IMR-90 (cell line): ENCODE data around the gene TEAD4. TPM values are rescaled to one million over a fixed set of nuclear protein-coding genes. Genes with fewer than 3 reads are reported as not detected.

Experiments used
- ATAC-seq: fragments of 200-7000 bp; cut with Tn5 transposase; 2 replicates; pipeline ENCODE4 v1.9.1; 2020; ENCODE audit warnings: low read depth, mild to moderate bottlenecking, moderate library complexity
- BruUV-seq: library from RNA; stranded (reverse); fragments of 400-500 nt; replicated peaks from 2 replicates; lab custom pipeline; 2021; lab: Mats Ljungman, UMichigan
- CTCF ChIA-PET: fragments of 300-600 bp; formaldehyde crosslinking; extraction: SDS; loops from one replicate; lab custom pipeline; 2021; ENCODE audit warnings: antibody characterized with exemption; lab: Yijun Ruan, JAX
- POLR2A ChIA-PET: fragments of 300-600 bp; sonication (Branson Sonifier 250); formaldehyde crosslinking; loops from one replicate; lab custom pipeline; 2022; ENCODE audit warnings: antibody characterized with exemption; ENCODE audit not compliant: unreplicated experiment; lab: Charles Lee
- DNase-seq: peaks from one replicate; pipeline ENCODE4 v3.0.0; 2013
- H2AFZ ChIP-seq: replicated peaks from 2 replicates; pipeline ENCODE3; 2013; ENCODE audit warnings: low read length, mild to moderate bottlenecking; ENCODE audit not compliant: poor library complexity
- H2AK5ac ChIP-seq: 2 replicates; pipeline ENCODE4 v1.6.1; 2013; ENCODE audit warnings: low read depth, low read length, inconsistent platforms
- H2AK9ac ChIP-seq: replicated peaks from 2 replicates; pipeline ENCODE3; 2013; ENCODE audit warnings: mild to moderate bottlenecking, low read depth, low read length, moderate library complexity; ENCODE audit not compliant: poor library complexity
- H2BK120ac ChIP-seq: 2 replicates; pipeline ENCODE4 v1.6.1; 2013; ENCODE audit warnings: low read depth, low read length, inconsistent platforms
- H2BK15ac ChIP-seq: 3 replicates; pipeline ENCODE4 v1.6.1; 2013; ENCODE audit warnings: low read depth, low read length, inconsistent platforms
- H2BK20ac ChIP-seq: 2 replicates; pipeline ENCODE4 v1.6.1; 2013; ENCODE audit warnings: low read depth, mild to moderate bottlenecking, inconsistent platforms, low read length, moderate library complexity
- H2BK5ac ChIP-seq: 2 replicates; pipeline ENCODE4 v1.6.1; 2013; ENCODE audit warnings: mild to moderate bottlenecking, low read depth, low read length, inconsistent platforms; ENCODE audit not compliant: poor library complexity, severe bottlenecking
- H3K14ac ChIP-seq: replicated peaks from 2 replicates; pipeline ENCODE4 v1.6.1; 2013; ENCODE audit warnings: low read depth, low read length, inconsistent platforms
- H3K18ac ChIP-seq: 2 replicates; pipeline ENCODE4 v1.6.1; 2013; ENCODE audit warnings: low read depth, low read length, control low read depth
- H3K23ac ChIP-seq: 2 replicates; pipeline ENCODE4 v1.6.1; 2013; ENCODE audit warnings: low read depth, low read length, inconsistent platforms
- H3K27ac ChIP-seq: 2 replicates; pipeline ENCODE4 v1.5.1; 2013; ENCODE audit warnings: mild to moderate bottlenecking, control low read depth, low read length; ENCODE audit not compliant: insufficient read depth
- H3K27me3 ChIP-seq: 2 replicates; pipeline ENCODE4 v1.6.1; 2013; ENCODE audit warnings: low read length; ENCODE audit not compliant: control insufficient read depth, insufficient read depth
- H3K36me3 ChIP-seq: 2 replicates; pipeline ENCODE4 v1.6.1; 2013; ENCODE audit warnings: low read length, mixed read lengths; ENCODE audit not compliant: control insufficient read depth, insufficient read depth
- H3K4ac ChIP-seq: 2 replicates; pipeline ENCODE4 v1.6.1; 2013; ENCODE audit warnings: low read depth, low read length, inconsistent platforms
- H3K4me1 ChIP-seq: 2 replicates; pipeline ENCODE4 v1.6.1; 2013; ENCODE audit warnings: low read length, mixed read lengths; ENCODE audit not compliant: control insufficient read depth, insufficient read depth
- H3K4me2 ChIP-seq: 2 replicates; pipeline ENCODE4 v1.6.1; 2013; ENCODE audit warnings: low read depth, mild to moderate bottlenecking, control low read depth, low read length, moderate library complexity
- H3K4me3 ChIP-seq: 2 replicates; pipeline ENCODE4 v1.5.1; 2013; ENCODE audit warnings: low read depth, mild to moderate bottlenecking, control low read depth, low read length, moderate library complexity; ENCODE audit not compliant: insufficient read depth
- H3K56ac ChIP-seq: 2 replicates; pipeline ENCODE4 v1.6.1; 2013; ENCODE audit warnings: low read length, inconsistent platforms; ENCODE audit not compliant: insufficient read depth; ENCODE audit errors: extremely low read depth
- H3K79me1 ChIP-seq, 2 experiments: 2 replicates each; pipeline ENCODE4 v1.6.1; 2013; ENCODE audit warnings: low read length in 2 of 2, inconsistent platforms in 1 of 2, low read depth in 1 of 2
- H3K9ac ChIP-seq: 2 replicates; pipeline ENCODE4 v1.6.1; 2013; ENCODE audit warnings: low read depth, low read length, control low read depth
- H3K9me1 ChIP-seq: 2 replicates; pipeline ENCODE4 v1.6.1; 2013; ENCODE audit warnings: low read length, inconsistent platforms; ENCODE audit not compliant: insufficient read depth
- H3K9me3 ChIP-seq: 2 replicates; pipeline ENCODE4 v1.6.1; 2013; ENCODE audit warnings: low read length; ENCODE audit not compliant: control insufficient read depth, insufficient read depth
- H4K20me1 ChIP-seq: 2 replicates; pipeline ENCODE4 v1.6.1; 2013; ENCODE audit warnings: low read length, inconsistent platforms; ENCODE audit not compliant: insufficient read depth
- H4K5ac ChIP-seq: 2 replicates; pipeline ENCODE4 v1.6.1; 2013; ENCODE audit warnings: mild to moderate bottlenecking, low read depth, low read length, control low read depth
- H4K8ac ChIP-seq, 2 experiments: 2 replicates each; pipeline ENCODE4 v1.6.1; 2013; ENCODE audit warnings: low read depth in 2 of 2, low read length in 2 of 2, control low read depth in 1 of 2, inconsistent platforms in 1 of 2
- H4K91ac ChIP-seq: 2 replicates; pipeline ENCODE4 v1.6.1; 2013; ENCODE audit warnings: low read depth, low read length, inconsistent platforms; ENCODE audit not compliant: insufficient read depth
- FOS ChIP-seq: fragments of 150-350 bp; IDR thresholded peaks from 2 replicates; pipeline ENCODE4 v1.6.1; 2016; ENCODE audit warnings: low read depth, low read length
- MAFK ChIP-seq: IDR thresholded peaks from 2 replicates; pipeline ENCODE4 v1.6.1; 2012; ENCODE audit warnings: low read depth, low read length, improper control_type of control experiment
- MAZ ChIP-seq: IDR thresholded peaks from 2 replicates; pipeline ENCODE4 v1.6.1; 2012; ENCODE audit warnings: low read depth, mild to moderate bottlenecking, low read length, improper control_type of control experiment, moderate library complexity, borderline replicate concordance
- NFE2L2 ChIP-seq: fragments of 150-350 bp; IDR thresholded peaks from 2 replicates; pipeline ENCODE4 v1.6.1; 2016; ENCODE audit warnings: low read depth, mild to moderate bottlenecking, low read length
- POLR2A ChIP-seq: IDR thresholded peaks from 2 replicates; pipeline ENCODE4 v1.6.1; 2012; ENCODE audit warnings: mild to moderate bottlenecking, low read depth, low read length
- RCOR1 ChIP-seq: IDR thresholded peaks from 2 replicates; pipeline ENCODE4 v1.6.1; 2012; ENCODE audit warnings: mild to moderate bottlenecking, low read length, improper control_type of control experiment; ENCODE audit not compliant: insufficient replicate concordance
- RFX5 ChIP-seq: IDR thresholded peaks from 2 replicates; pipeline ENCODE4 v1.8.0; 2012; ENCODE audit warnings: low read depth, mild to moderate bottlenecking, low read length, moderate library complexity
- SMC3 ChIP-seq: fragments of 150-350 bp; IDR thresholded peaks from 2 replicates; pipeline ENCODE4 v1.6.1; 2016; ENCODE audit warnings: low read depth, mild to moderate bottlenecking, antibody characterized with exemption, low read length, moderate library complexity
- USF2 ChIP-seq: fragments of 150-350 bp; IDR thresholded peaks from 2 replicates; pipeline ENCODE4 v1.6.1; 2017; ENCODE audit warnings: mild to moderate bottlenecking, antibody characterized with exemption, low read length, low read depth
- WGBS, 2 experiments: methylation state at CpG; one replicate each; pipeline versions ENCODE4 v1.1.5 to v1.1.7; 2013; ENCODE audit warnings: missing lambda C conversion rate in 2 of 2; ENCODE audit not compliant: insufficient read length in 1 of 2; ENCODE audit errors: extremely low coverage in 2 of 2; 5-methylcytosine and 5-hydroxymethylcytosine counted together
- dilution Hi-C: fragments of 300-500 bp; cut with HindIII; formaldehyde crosslinking; loops from one replicate; pipeline ENCODE4 v1.14.3; 2018; ENCODE audit warnings: low sequenced_read_pairs; ENCODE audit not compliant: unreplicated experiment
- in situ Hi-C: fragments of 300-500 bp; cut with MboI; formaldehyde crosslinking; loops from 3 replicates; pipeline ENCODE4 v1.14.3; 2019; ENCODE audit warnings: low sequenced_read_pairs, inconsistent platforms, mixed read lengths
- intact Hi-C: fragments of 100-400 bp; cut with micrococcal nuclease; formaldehyde crosslinking; loops from 2 replicates; pipeline ENCODE4 v1.10.0; 2022
- polyA plus RNA-seq, 3 experiments: library from polyadenylated mRNA; depleted of rRNA; stranded (reverse); fragments of >200 nt; gene quantifications; 2 replicates each; pipeline ENCODE4 v1.2.3, GENCODE V29; 2012; ENCODE audit warnings: low replicate concordance in 1 of 3
- total RNA-seq: library from RNA; depleted of rRNA; stranded (reverse); fragments of >200 nt; gene quantifications from 2 replicates; pipeline ENCODE4 v1.2.3, GENCODE V29; 2012
- TF ChIP-seq, protein P1 (sequence below): conservative IDR thresholded peaks from 2 replicates; pipeline ENCODE4 v1.5.1; 2012; ENCODE audit warnings: mild to moderate bottlenecking, low read depth, low read length, improper control_type of control experiment

The TEAD4 gene
- total and polyA plus RNA-seq, 2 of the 4 experiments (the other 2 are of a cell fraction), result 8.8 to 24.9 TPM

DNA sequence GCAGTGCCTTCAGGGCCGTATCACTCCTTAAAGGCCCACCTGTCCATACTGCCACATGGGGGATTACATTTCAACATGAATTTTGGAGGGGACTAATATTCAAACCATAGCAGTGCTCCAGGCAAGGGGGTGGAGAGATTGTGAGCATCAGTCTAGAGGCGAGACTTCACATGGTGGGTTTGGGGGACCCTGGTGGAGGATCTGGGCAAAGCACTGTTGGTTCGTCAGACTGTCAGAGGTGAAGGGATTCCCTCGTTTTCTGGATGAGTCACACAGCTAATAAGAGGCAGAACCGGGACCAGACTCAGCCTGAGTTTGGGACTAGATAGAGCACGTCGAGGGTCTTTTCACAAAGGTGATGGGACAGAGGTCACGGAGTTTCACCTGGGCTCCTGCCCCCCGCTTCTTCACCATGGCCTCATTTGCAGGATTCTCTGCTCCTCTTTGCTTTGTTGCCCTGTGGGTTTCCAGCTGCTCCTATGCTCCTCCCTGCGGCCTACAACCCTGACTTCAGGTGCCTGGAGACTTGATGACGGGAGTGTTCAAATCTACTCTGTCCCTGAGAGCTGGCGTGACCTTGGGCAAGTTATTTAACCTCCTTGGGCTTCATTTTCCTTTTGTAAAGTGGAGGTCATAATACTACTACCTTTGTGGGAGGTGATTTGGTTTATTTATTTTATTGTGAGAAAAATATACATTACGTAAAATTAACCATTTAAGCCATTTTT, 41.5 kb downstream of the TEAD4 start:
- Histone ChIP-seq H3K36me3 (peaks cover 9% of the 10 kb centered on the region; the same call in 1 of the 2 replicates), H3K9me1 (peaks cover 8% of the 10 kb centered on the region; the same call in 1 of the 2 replicates), H2BK20ac (no peak overlapping the region), H2AK5ac (no peak overlapping the region), H3K56ac (no peak overlapping the region), H2AFZ (no peak overlapping the region), H3K4me3 (no peak overlapping the region), H3K4me1 (peaks cover 7% of the 10 kb centered on the region), H3K79me1 (peaks cover 5 to 26% of the 10 kb centered on the region in 2 experiments; a peak in 3 of 4 replicates), H4K20me1 (peaks cover 18% of the 10 kb centered on the region), H4K8ac (no peak overlapping the region), H2BK15ac (no peak overlapping the region), H4K91ac (no peak overlapping the region), H3K18ac (no peak overlapping the region), H3K4ac (no peak overlapping the region), H3K9ac (no peak overlapping the region), H3K9me3 (no peaks in the 10 kb centered on the region), H3K27ac (no peak overlapping the region), H3K27me3 (no peaks in the 10 kb centered on the region), H2BK120ac (no peak overlapping the region), H3K14ac (no peak overlapping the region), H4K5ac (no peak overlapping the region), H2BK5ac (no peak overlapping the region), H2AK9ac (no peak overlapping the region), H3K4me2 (no peak overlapping the region), H3K23ac (no peak overlapping the region)
- DNase-seq (no peak), ATAC-seq (no peak)
- TF ChIP-seq POLR2A (no peak), USF2 (no peak), MAFK (no peak), NFE2L2 (no peak), RFX5 (no peak), RCOR1 (no peak), MAZ (no peak), SMC3 (no peak), FOS (no peak)
- TF ChIP-seq, protein P1, sequence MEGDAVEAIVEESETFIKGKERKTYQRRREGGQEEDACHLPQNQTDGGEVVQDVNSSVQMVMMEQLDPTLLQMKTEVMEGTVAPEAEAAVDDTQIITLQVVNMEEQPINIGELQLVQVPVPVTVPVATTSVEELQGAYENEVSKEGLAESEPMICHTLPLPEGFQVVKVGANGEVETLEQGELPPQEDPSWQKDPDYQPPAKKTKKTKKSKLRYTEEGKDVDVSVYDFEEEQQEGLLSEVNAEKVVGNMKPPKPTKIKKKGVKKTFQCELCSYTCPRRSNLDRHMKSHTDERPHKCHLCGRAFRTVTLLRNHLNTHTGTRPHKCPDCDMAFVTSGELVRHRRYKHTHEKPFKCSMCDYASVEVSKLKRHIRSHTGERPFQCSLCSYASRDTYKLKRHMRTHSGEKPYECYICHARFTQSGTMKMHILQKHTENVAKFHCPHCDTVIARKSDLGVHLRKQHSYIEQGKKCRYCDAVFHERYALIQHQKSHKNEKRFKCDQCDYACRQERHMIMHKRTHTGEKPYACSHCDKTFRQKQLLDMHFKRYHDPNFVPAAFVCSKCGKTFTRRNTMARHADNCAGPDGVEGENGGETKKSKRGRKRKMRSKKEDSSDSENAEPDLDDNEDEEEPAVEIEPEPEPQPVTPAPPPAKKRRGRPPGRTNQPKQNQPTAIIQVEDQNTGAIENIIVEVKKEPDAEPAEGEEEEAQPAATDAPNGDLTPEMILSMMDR, result no peak
- no TSS peak for BruUV-seq
- in situ Hi-C loops, result no loop called here
- WGBS, 2 experiments, result 73% methylated on average over 4 of the region's 13 CpGs; no CpG with 5 or more reads in 1 of the 2 experiments
- intact Hi-C loops, result no loop called here
- ChIA-PET CTCF (no interaction called here), POLR2A (no interaction called here)
- dilution Hi-C loops, result no loop called here
